ENCODE results near the gene PPIG. TPM values are rescaled to one million over a fixed set of nuclear protein-coding genes. Genes with fewer than 3 reads are reported as not detected.

PPIG gene
- total and polyA plus RNA-seq, 9 of the 15 experiments (the other 6 are each of a cell fraction or from before 2014, with no cell fraction given), result 52.5 to 166 (median 124) TPM

DNA sequence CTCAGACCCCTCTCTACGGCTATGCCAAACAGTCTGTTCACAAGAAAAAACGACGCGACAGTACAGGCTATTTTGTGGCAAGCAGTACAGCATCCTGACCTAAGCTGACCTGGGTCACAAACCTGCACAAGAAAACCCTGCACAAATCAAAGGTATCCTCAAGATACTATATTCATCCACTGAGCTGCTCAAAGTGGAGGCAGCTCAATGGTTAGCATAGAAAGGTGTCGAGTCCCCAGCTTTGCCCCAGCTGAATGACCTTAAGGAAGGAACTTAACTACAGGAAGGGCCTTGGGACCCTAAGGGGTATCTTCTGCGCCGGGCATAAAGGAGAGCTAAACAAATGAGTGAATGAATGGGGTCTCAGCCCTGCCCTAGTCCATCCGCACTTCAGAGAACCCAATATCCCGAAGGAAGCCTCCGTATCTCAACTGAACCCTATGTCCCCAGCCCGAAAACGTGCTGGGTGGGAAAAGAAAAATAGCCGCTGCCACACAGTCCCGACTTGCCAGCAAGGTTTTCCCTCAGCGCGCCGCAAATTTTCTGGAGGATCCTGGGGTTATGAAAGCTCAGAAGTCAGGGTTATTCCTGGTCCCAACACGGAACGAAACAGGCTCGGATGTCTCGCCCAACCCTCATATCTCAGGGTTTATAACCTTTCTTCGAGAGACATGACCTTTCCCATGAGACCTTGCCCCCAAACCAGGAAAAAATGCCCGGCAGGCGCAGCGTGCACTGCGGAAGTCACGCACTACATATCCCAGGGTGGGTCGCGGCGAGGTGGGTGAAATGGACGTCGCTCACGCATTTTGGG is 10.8 kb upstream of the PPIG start, which contains the start of gene FASTKD1 (continued):
- no peak for TF ChIP-seq CHD7 (IDR thresholded peaks at IDR 0.05; ENCODE audit: low read depth, low read length)
- no peak; the same call in 1 of the 2 replicates for TF ChIP-seq TGIF2 (CRISPR knock-in tag; IDR thresholded peaks at IDR 0.05)
- peak; percentile 82; the same call in 1 of the 2 replicates for TF ChIP-seq KAT7 (CRISPR knock-in tag; IDR thresholded peaks at IDR 0.05; ENCODE audit: borderline replicate concordance)
- no peak for TF ChIP-seq FOXO4 (CRISPR knock-in tag; IDR thresholded peaks at IDR 0.05)
- no peak for TF ChIP-seq NFIX (CRISPR knock-in tag; IDR thresholded peaks at IDR 0.05; ENCODE audit: low read depth)
- TF ChIP-seq, protein P1, sequence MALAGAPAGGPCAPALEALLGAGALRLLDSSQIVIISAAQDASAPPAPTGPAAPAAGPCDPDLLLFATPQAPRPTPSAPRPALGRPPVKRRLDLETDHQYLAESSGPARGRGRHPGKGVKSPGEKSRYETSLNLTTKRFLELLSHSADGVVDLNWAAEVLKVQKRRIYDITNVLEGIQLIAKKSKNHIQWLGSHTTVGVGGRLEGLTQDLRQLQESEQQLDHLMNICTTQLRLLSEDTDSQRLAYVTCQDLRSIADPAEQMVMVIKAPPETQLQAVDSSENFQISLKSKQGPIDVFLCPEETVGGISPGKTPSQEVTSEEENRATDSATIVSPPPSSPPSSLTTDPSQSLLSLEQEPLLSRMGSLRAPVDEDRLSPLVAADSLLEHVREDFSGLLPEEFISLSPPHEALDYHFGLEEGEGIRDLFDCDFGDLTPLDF (CRISPR knock-in tag; IDR thresholded peaks at IDR 0.05), result peak; percentile 80
- TF ChIP-seq RFX5 (IDR thresholded peaks at IDR 0.05; ENCODE audit: low read depth, low read length), result no peak
- TF ChIP-seq ID3 (CRISPR knock-in tag; IDR thresholded peaks at IDR 0.05), result no peak
- TF ChIP-seq ID3 (tag; IDR thresholded peaks at IDR 0.05), result peak; percentile 86
- TF ChIP-seq POLR2A (conservative IDR thresholded peaks at IDR 0.05), result peak; percentile 88
- TF ChIP-seq, protein P2, sequence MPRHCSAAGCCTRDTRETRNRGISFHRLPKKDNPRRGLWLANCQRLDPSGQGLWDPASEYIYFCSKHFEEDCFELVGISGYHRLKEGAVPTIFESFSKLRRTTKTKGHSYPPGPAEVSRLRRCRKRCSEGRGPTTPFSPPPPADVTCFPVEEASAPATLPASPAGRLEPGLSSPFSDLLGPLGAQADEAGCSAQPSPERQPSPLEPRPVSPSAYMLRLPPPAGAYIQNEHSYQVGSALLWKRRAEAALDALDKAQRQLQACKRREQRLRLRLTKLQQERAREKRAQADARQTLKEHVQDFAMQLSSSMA (CRISPR knock-in tag; IDR thresholded peaks at IDR 0.05), result 0 out of 2 replicates have a peak, but pooled peaks have one; percentile 38
